Neural progenitor cell (in vitro differentiated cells): ENCODE results near the gene DOK3.

Experiments used
- CTCF ChIP-seq: fragments of 200-600 bp; sonication (generic); IDR thresholded peaks from 2 replicates; pipeline ENCODE4 v1.5.1; 2017; ENCODE audit warnings: antibody characterized with exemption, mild to moderate bottlenecking
- EZH2 ChIP-seq: fragments of 200-600 bp; sonication (generic); IDR thresholded peaks from 2 replicates; pipeline ENCODE4 v1.6.1; 2017; ENCODE audit warnings: antibody characterized with exemption, mild to moderate bottlenecking, moderate library complexity

GRCh38 chr5:177457852-177458681 is 51.6 kb downstream of the DOK3 start:
- TF ChIP-seq CTCF (no peak), EZH2 (no peak)
